ENCODE measurements around the gene MYH3. TPM values are rescaled to one million over a fixed set of nuclear protein-coding genes. Genes with fewer than 3 reads are reported as not detected.

MYH3 gene
- total RNA-seq, 1 experiment from 2014 or later: 2.9 TPM

DNA sequence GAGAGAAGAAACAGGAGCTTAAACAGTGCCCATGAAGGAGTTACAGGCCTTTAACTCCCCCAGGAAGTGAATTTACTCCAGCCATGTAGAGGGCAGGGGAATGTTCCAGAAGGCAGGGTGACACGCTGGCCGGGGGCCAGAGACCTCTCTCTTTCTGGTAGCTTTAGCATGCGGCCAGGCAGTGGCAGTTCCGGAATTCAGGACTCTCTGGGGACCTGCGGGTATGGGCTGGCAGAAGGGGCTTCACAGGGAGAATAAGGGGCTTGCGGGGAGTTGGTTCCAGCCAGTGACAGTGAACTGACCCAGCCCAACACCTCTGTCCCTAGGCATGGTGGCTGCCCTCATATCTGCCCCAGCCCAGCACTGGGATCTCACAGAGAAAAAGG, 40.0 kb downstream of the MYH3 start:
- H2BK5ac ChIP-seq (ENCODE audit: insufficient read length, low read length): no peak overlapping the region
- no peaks in the 10 kb centered on the region for H3K4me1 ChIP-seq (ENCODE audit: insufficient read depth, low read length)

More for the DNA sequence above, 40.0 kb downstream of the MYH3 start:
- H3K4me2 ChIP-seq (ENCODE audit: insufficient read depth, insufficient read length, low read length): no peak overlapping the region
- H3K18ac ChIP-seq (ENCODE audit: insufficient read length, low read depth, low read length): no peak overlapping the region
- Mint-ChIP-seq H3K4me3 (no peak overlapping the region), H3K27ac (no peak overlapping the region), H3K27me3 (ENCODE audit: low read depth) (no peaks in the 10 kb centered on the region), H3K36me3 (ENCODE audit: insufficient read depth in 1 of 3, low read depth in 3 of 3) (no peaks in the 10 kb centered on the region; a peak in 1 of 7 replicates), H3K9me3 (peaks cover 0 to 2% of the 10 kb centered on the region in 2 experiments; a peak in 1 of 5 replicates), H3K4me1 (peaks cover 16 to 17% of the 10 kb centered on the region in 2 experiments)
- H2BK12ac ChIP-seq (ENCODE audit: insufficient read length, low read depth, low read length): no peak overlapping the region
- no peak overlapping the region for H3K23ac ChIP-seq (ENCODE audit: insufficient read length, low read depth, low read length)
- H3K27me3 ChIP-seq (ENCODE audit: insufficient read depth, low read length): no peaks in the 10 kb centered on the region
- H4K20me1 ChIP-seq (ENCODE audit: control insufficient read depth, insufficient read depth, insufficient read length): no peaks in the 10 kb centered on the region
- H3K4ac ChIP-seq (ENCODE audit: low read depth, low read length): no peak overlapping the region
- no peak for DNase-seq
- no peaks in the 10 kb centered on the region for H3K79me1 ChIP-seq (ENCODE audit: insufficient read depth, low read depth, low read length, poor library complexity, severe bottlenecking)
- H2BK15ac ChIP-seq (ENCODE audit: low read depth, low read length): no peak overlapping the region
- H4K8ac ChIP-seq (replicated peaks; ENCODE audit: insufficient read length, low read depth, low read length): no peak overlapping the region
- TF ChIP-seq, protein P1, sequence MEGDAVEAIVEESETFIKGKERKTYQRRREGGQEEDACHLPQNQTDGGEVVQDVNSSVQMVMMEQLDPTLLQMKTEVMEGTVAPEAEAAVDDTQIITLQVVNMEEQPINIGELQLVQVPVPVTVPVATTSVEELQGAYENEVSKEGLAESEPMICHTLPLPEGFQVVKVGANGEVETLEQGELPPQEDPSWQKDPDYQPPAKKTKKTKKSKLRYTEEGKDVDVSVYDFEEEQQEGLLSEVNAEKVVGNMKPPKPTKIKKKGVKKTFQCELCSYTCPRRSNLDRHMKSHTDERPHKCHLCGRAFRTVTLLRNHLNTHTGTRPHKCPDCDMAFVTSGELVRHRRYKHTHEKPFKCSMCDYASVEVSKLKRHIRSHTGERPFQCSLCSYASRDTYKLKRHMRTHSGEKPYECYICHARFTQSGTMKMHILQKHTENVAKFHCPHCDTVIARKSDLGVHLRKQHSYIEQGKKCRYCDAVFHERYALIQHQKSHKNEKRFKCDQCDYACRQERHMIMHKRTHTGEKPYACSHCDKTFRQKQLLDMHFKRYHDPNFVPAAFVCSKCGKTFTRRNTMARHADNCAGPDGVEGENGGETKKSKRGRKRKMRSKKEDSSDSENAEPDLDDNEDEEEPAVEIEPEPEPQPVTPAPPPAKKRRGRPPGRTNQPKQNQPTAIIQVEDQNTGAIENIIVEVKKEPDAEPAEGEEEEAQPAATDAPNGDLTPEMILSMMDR (conservative IDR thresholded peaks at IDR 0.05): no peak
- H3K14ac ChIP-seq (ENCODE audit: insufficient read depth, low read length): no peak overlapping the region
- no peak overlapping the region for H4K5ac ChIP-seq (ENCODE audit: insufficient read length, low read depth, low read length)
- no peak overlapping the region for H4K91ac ChIP-seq (ENCODE audit: insufficient read length, low read depth, low read length)
- no peak overlapping the region for H2AFZ ChIP-seq (ENCODE audit: low read length)
- H3K9me3 ChIP-seq (ENCODE audit: control insufficient read depth, low read depth, low read length): no peaks in the 10 kb centered on the region
- H3K27ac ChIP-seq (ENCODE audit: insufficient read length, low read depth, low read length): no peak overlapping the region
- no peaks in the 10 kb centered on the region for H3K23me2 ChIP-seq (ENCODE audit: insufficient read length, low read depth, low read length, poor library complexity, severe bottlenecking)
- no peaks in the 10 kb centered on the region for H3K79me2 ChIP-seq (ENCODE audit: insufficient read depth, low read length)
- no peak overlapping the region for H3K9ac ChIP-seq (ENCODE audit: extremely low read depth, insufficient read length, low read length)
- no peak overlapping the region for H2AK5ac ChIP-seq (ENCODE audit: insufficient read length, low read length)
- no peak overlapping the region for H3K56ac ChIP-seq (ENCODE audit: insufficient read length, low read depth, low read length)
- H2BK120ac ChIP-seq (ENCODE audit: low read depth, low read length, poor library complexity, severe bottlenecking): no peak overlapping the region
- H2BK20ac ChIP-seq (ENCODE audit: low read depth, low read length, poor library complexity, severe bottlenecking): no peak overlapping the region
- H3T11ph ChIP-seq (ENCODE audit: low read length): no peak overlapping the region
- WGBS (ENCODE audit: extremely low coverage, insufficient read length, low lambda C conversion rate): no CpG with 5 or more reads among the region's 6 CpGs

Measured in H9 (cell line).